ENCODE results near the gene CPEB4.

The CPEB4 gene

DNA sequence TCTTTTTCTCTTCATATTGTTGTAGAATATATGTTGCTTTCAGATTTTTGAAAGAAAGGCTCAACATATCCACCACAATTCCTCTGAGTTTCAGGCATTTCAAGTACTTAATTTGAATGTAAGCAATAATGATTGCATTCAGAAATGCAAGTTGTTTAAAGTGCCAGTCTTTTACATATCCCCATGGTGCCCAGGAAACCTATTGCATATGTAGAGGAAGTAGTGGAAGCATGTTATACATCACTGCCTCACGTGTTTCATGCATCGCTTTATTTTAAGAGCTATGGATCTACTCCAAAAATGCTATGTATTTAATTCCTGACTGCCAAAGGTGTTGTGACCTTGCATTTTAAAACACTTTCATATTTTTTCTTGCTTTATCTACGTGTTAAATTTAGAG lies 28.1 kb downstream of the CPEB4 start:
- no peak for DNase-seq (ENCODE audit: low read depth)

DNA sequence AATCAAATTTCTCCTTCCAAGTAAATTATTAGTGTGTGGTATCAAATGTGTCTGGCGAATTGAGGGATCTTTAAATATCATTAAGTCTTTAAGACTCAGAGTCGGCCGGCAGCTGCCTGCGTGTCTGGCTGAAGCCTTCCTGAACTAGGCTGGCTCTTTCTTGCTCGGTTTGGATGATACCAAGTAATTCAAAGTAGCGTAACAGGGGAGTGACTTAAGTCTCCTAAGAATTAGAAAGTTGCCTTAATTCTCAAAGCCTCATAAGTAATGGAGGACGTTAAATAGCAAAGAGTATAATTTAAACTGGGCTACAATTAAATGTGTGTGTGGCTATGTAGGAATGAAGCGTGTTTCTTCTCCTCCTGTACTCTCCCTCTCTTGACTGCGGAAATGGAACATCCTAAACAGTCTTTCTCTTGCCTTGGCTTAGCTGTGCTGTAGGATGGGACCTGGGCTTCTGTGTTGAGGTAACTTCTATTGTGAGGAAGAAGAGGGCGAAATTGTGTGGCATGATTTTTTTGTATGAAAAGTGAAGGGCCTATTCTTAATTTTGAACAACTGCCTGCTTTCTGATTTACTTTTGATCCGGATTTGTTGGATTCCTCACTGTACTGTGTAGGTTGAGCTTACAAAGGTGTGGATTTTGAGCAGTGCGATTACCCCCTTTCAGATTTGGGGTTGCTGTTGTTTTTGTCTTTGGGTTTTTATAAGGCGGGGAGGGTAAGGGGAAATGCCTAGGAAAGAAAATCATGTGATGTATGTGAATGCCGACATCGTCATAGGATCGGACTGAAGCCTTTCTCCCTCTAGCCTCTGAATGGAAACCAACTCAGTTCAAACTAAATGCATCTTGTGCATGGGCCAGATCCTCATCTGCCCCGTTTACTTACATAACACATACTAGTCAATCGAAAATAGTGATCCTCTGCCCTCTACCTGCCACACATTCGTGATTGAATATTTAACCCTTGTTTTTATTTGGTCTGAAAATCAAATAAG lies 29.9 kb downstream of the CPEB4 start:
- DNase-seq (ENCODE audit: low read depth), result peak; percentile 36

DNA sequence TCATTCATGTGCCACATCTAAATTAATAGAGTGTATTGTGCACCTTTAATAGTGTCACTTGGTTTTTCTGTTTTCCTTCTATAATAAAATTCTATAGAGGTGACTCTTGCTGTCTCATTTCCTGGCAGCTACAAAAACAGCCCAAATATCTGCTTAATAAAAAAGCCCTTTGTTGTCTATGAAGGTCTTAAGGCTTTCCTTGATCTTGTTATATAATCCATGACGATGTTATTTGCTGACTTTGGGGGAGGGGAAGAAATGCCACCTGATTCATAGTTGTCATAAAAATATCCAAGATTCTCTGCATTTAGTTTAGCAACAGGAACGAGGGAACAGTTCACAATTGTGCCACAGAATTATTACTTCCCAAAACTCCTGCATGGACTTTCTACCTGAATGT lies 31.3 kb downstream of the CPEB4 start:
- no peak for DNase-seq (ENCODE audit: low read depth)

DNA sequence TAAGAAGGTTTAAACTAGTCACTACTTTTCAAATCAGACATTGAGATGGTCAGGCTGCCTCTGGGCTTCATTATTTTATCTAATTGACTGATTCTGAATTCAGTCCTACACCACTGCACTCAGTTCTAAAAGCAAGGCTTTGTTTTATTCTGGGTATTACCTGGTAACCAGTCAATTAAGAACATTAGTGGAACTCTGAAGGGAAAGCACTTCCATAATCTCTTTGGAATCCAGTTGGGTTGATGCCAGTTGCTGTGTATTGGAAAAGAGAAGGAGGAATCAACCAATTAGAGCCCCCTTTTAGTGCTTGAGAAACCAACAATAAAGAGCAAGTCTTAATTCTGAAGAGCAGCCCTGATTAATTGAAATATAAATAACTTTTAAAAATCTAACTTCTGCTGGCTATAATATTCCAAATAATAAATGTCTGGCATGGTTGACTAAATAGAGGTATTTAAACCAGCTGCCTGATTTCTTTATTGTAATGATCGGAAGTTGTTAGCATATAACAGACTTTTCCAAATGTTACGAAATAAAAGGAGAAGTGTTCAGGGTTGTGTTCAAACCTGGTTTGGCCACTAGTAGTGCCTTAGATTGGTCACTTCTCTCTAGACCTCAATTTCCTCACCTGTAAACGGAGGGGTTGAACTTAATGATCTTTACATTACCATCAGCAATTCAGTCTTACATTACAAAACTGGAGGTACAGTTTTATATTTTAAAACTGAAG lies 32.0 kb downstream of the CPEB4 start:
- DNase-seq (ENCODE audit: low read depth), result no peak

DNA sequence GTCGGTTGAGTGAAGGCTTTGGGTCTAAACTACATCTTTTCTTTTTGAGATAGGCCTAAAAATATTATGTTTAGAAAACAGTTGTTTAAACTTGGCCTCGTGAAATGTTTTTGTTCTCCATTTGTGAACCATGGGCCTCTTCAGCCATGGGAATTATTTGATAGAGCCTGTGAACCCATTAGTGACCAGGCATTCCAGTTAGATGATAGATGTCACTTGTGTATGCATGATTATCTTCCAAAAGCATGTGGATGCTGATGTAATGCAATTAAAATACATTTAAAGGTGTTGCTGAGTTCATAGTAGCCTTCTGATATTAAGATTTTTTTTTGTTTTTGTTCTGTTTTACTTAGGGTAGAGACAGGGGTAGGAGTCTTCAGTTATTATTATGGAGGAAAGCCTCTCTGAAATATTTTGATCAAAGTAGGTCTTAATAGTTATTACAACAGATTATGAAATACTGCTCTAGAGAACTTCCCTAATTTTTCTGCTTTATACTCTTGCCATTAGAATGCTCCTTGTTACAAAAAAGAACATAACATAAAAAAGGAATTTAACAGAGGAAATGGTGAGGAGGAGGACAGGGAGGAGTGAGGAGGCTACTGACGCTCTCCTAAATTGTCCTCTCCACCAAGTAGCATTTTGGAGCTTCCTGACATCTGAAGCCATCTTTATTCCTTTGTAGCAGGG lies 32.9 kb downstream of the CPEB4 start:
- DNase-seq (ENCODE audit: low read depth), result no peak

DNA sequence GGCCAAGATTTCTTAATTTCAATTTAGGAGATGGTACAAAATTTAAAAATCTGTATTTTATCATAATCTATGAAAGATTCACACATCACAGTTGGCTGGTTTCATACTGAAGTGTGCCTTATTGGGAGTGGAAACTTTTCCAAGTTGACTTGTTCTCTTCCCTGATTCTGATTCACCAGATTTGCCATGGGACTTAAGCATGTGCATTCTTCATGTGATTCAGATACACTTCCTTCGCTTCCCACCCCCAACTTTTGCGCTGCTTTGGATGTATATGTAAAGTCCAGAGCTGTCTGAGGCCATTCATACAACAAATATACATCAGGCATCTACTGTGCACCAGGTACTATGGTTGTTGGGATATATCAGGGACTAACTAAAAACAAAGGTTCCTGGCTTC lies 34.4 kb downstream of the CPEB4 start:
- no peak for DNase-seq (ENCODE audit: low read depth)

DNA sequence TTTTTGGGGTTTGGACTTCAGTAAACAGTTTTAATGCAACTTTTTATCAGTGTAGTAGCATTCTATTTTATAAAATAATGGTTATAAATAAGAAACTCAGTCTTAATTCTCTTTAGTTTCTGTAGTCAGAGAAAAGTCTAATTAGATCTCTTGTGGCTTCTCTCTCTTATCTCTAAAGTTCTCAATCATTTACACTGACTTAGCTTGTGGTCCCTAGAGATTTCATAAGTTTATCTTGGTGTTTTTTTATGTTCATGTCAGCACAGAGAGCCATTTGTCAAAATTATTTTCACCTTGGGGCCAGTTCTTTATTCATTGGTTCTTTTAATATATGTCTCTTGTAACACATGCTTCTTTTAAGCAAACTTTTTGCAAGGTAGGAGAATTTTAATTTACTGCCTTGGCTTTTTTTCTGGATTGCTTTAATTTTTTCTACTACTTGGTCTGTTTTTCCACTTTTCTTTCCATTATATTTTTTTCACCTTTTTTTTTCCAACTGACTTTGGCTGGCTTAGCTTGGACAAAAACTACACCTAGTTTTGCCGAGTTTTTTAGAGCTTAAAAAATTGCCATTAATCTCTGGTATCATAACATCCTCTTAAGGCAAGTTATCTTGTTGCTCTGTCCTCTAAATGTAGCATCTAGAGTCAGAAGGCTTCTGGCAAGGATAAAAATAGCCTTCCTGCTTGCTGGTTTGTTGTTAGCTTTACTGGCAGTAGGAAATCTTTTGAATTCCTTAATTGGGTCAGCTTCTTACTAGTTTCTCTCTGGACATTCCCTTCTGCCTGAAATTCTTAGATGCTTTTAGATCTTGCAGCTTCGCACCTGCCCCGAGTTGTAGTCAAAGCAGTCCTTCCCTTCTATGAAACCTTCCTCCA lies 35.3 kb downstream of the CPEB4 start:
- no peak for DNase-seq (ENCODE audit: low read depth)

DNA sequence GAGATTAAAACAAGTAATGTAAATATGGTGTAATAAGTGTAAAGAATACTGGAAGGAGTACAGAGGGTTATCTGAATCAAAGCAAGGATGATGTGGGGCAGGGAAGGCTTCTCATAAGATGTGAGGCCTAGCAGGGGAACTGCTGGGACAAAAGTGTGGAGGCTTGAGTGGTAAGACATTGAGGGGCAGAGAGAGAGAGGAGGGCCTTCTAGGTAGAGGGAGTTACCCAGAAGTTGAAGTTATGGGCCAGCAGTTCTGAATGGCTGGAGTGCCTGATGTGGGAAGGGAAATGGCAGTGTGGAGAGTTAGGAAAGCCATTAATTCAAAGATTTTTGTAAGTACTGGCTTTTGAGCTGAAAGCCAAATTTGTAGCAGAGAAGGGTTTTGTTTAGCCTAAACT lies 36.8 kb downstream of the CPEB4 start:
- no peak for DNase-seq (ENCODE audit: low read depth)

DNA sequence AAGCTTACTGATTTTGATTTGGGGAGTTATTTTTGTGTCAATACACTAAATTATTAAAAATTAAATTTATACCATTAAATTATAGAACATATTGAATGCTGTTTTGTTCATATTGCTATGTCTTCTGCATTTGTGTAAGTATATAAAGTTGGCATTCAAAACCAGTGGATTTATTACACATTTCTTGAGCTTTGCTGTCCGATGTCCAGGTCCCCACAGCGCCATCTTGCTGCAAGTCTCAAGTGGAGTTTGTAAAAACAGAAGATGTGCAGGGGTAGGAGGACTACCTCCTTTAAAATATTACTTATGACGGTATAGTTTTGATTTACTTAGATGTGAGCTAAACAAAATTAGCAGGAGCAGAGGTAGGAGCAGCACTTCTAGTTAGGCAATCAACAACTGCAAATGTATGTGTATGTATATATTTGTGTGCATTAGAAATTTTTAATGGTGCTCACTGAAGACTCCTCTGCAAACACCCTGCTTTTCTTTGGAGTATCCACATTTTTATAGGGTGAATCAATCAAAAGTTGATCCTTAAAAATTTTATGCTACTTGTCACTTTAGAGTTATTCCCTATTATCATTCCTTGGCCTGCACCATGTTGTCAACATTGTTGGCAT lies 37.4 kb downstream of the CPEB4 start:
- DNase-seq (ENCODE audit: low read depth), result peak; percentile 31

DNA sequence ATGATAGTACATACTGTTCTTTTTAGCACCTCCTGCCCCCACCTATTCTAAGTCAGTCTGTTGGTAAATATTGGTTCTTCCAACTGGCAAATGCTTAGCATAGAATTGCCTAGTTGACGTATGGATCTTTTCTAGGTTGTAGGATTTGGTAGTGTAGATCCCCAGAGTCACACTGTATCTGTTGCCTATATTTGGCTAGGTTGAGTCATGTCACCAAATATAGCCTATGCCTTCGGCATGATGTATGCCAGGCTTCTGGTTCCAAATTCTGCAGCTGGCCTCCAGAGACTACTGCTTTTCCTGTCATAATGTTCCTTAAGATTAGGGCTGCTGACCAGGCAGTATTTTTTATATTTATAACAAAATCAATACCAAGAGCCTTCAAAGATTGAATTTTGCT lies 38.2 kb downstream of the CPEB4 start:
- no peak for DNase-seq (ENCODE audit: low read depth)

DNA sequence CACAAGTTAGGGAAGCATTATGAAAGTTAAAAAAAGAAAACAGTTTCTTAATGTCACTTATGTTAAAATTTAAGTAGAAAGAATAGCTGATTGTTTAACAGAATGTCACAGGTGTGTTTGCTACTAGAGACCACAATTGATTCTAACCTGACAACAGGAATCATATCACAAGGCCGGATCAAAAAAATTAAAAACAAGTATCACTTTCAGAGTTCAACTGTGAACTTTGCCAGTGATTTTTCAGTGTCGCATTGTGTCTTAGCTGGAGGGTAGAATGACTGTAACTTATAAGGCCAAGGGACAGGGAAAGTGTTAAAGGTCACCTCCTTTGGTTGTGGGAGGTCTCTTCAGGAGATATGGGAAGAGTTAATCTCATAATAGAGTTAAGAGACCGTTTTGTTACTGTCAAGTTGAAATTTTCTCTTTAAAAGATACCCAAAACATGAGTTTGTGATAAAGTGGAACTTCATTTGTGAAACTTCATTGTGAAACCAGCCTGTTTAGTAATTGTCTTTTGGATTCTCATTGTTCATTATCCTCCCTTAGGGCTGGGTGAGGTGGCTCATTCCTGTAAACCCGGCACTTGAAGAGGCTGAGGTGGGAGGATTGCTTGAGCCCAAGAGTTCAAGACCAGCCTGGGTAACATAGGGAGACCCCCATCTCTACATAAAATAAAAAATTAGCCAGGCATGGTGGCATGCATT lies 40.9 kb downstream of the CPEB4 start:
- no peak for DNase-seq (ENCODE audit: low read depth)

DNA sequence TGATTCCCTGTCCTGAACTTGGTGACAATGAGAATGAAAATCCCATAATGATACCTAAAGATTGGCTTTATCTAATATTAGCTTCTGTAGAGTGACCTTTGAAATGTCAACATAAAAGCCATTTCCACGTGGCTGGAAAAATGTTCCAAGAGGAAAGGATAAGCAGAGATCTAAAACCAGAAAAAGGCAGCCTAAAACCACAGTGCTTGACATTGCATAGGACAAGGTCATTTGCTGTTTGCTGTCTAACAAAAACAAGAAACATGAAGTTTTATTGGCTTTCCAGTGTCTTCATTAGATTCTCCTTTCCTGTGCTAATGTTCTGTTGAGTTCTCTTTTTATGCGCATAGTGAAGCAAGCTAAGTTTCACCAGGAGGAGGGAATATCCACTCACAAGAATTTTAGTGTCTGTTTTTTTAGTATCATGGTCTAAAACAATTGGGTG lies 44.6 kb downstream of the CPEB4 start:
- no peak for DNase-seq (ENCODE audit: low read depth)

DNA sequence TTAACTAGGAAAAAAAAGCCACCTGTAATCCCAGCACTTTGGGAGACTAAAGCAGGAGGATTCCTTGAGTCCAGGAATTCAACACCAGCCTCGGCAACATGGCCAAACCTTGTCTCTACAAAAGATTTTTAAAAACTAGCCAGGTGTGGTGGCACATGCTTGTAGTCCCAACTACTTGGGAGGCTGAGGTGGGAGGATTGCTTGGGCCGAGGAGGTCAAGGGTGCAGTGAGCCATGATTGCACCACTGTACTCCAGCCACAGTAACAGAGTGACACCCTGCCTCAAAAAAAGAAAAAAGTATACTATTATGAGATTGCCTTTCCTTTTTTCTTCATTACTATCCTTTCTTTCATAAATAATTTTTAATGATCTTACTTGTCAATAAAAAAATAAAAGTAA lies 45.8 kb downstream of the CPEB4 start:
- no peak for DNase-seq (ENCODE audit: low read depth)

DNA sequence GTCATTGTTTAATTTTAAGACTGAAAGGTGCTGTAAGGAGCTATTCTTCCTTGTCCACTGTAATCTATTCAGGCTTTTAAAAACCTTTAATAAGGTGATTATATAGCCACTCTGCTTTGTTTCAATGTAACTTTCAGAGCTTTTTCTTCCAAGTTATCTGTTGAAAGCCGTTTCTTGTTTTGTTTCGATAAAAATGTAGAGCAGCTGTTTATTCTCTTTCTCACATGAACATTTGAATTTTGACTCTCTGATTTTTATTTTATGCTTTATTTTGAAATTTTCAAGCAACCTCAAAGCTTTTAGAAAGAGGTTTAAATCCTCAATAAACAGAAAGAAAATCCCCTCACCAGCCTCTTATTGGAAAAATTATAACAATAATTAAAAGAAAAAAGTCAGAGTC lies 47.2 kb downstream of the CPEB4 start:
- no peak for DNase-seq (ENCODE audit: low read depth)

DNA sequence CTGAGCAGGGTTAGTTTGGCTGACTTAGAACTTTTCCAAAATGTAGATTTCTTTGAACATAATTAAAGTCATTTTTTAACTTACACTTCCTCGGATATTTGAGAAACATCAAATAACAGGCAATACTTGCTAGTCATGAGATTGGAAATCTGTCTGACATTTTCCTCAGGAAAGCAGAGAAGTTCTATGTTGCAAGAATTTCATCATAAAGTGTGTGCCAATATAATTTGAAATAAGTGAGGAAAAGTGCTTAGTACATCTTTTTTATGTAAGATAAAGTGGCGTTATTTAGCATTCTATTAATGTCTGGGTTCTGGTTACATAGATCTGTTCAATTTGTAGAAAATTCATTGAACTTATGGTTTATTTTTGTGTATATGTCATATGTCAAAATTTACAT lies 52.1 kb downstream of the CPEB4 start:
- DNase-seq (ENCODE audit: low read depth), result no peak

DNA sequence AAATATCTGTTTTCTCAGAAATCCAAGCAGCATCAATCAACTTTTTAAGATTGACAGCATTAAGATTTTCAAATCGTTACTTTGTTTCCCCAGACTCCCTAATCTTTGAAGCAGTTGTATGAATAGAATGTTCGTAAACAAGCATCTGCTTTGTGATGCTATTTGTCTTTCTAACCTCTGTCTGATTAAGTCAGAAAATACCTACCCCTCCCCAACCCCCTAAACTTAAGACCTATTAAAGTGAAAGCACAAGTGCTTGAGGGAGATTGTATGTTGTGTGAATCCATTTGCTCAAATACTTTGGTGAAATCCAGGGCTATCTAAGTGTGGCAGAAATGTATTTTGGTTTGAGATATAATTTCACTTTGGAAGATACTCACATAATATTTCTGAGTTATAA lies 53.0 kb downstream of the CPEB4 start:
- no peak for DNase-seq (ENCODE audit: low read depth)

DNA sequence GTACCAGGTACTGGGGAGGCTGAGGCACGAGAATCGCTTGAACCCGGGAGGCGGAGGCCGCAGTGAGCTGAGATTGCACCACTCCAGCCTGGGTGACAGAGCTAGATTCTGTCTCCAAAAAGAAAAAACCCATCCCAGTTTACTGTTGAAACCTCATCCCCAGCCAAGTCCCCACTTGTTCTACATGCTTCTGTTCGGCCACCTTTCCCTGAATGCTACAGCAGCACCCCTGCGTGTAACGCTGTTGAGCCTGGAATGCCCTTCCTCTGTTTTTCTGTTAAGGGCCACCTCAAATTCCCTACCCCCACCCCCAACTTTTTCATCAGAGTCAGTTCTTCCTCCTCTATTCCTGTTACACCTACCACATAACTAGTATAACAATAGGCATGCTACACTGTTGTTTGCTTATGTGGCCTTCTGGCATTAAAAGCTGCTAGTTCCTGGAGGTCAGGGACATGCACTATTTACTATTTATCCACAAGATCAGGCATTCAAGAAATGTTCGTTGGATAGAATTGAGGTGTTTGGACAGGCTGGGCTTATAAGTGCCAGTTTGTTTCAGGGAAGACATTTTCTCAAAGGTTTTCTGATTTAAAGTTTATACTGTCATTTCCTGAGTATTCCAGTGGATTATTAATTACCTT lies 53.7 kb downstream of the CPEB4 start:
- DNase-seq (ENCODE audit: low read depth), result no peak

DNA sequence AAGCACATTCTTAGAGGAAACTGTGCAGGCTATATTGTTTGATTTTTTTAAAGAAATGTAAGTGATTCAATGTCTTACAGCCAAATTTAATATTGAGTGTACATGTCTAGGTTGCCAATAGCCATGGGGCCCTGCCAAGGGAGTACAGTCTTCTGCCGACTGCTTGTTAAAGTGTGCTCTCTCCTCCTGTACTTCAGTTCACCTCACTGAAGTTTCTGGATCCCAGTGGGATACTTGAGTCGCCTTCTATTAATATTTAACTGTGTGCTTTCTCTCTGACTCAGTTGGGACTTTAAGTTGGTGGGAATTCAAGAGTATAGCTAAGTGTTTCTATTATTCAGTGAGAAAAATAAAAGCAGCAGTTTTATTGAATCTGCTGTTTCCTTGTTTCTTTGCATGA lies 56.4 kb downstream of the CPEB4 start:
- no peak for DNase-seq (ENCODE audit: low read depth)

DNA sequence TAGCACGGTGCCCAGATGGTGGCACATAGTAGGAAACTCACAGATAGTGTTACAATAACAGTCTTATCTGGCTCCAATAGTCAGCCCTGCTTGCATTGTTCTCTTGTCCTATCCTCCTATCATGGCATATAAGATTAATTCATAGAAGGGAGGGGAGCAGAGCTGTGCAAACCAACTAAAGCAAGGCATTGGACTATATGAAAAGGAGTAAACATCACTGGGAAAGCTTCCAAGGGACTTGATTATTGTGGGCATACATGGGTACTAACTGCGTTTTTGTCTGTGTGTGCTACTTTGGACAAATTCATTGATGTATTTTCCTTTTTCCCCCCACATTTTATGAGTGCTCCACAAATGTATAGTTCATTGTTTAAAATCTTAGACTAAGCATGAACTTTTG lies 57.0 kb downstream of the CPEB4 start:
- no peak for DNase-seq (ENCODE audit: low read depth)

DNA sequence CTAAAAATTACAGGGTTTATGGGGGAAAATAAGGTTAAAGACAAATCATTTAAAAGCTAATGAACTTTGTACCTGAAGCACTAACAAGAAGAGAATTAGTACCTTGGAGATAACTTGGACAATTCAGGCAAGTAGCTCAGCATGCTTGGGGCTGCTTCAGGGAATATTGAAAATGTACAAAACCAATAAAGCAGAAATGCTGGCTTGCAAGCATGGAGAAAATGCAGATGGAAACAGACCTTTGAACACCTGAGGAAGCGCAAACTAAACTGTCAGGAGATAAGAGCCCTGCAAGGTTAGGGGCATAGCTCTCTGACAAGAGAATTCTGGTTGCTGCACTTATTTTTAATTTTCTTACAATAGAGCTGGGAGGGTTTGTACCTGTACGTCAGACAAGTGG lies 58.2 kb downstream of the CPEB4 start:
- no peak for DNase-seq (ENCODE audit: low read depth)

Data from activated T-cell treated with anti-CD3 and anti-CD28 coated beads for 1 hour (primary cell).